Type B pancreatic cell (in vitro differentiated cells): ENCODE measurements around the gene RAB7A. TPM values are rescaled to one million over a fixed set of nuclear protein-coding genes. Genes with fewer than 3 reads are reported as not detected.

Experiments
- DNase-seq: peaks from one replicate; pipeline ENCODE4 v3.0.0; 2021; ENCODE audit warnings: mixed read lengths; ENCODE audit not compliant: unreplicated experiment; ENCODE audit errors: extremely low spot score
- H3K27ac Mint-ChIP-seq: 2 replicates; pipeline ENCODE4 v1.8.0; 2021; ENCODE audit warnings: mild to moderate bottlenecking, mixed read lengths
- H3K27me3 Mint-ChIP-seq: 2 replicates; pipeline ENCODE4 v1.8.0; 2021; ENCODE audit warnings: mixed read lengths
- H3K36me3 Mint-ChIP-seq: 2 replicates; pipeline ENCODE4 v1.8.0; 2021; ENCODE audit warnings: mixed read lengths
- H3K4me1 Mint-ChIP-seq: one replicate; pipeline ENCODE4 v1.8.0; 2021; ENCODE audit warnings: mixed read lengths; ENCODE audit not compliant: unreplicated experiment
- H3K4me3 Mint-ChIP-seq: 2 replicates; pipeline ENCODE4 v1.8.0; 2021; ENCODE audit warnings: mild to moderate bottlenecking, mixed read lengths
- H3K9me3 Mint-ChIP-seq: 2 replicates; pipeline ENCODE4 v1.8.0; 2021; ENCODE audit warnings: mixed read lengths
- total RNA-seq: library from RNA; stranded (reverse); gene quantifications from 2 replicates; pipeline ENCODE4 v1.2.1, GENCODE V29; 2021; ENCODE audit warnings: low replicate concordance
- TF ChIP-seq, protein P1 (sequence below): fragments of 200-600 bp; sonication (generic); conservative IDR thresholded peaks from 2 replicates; pipeline ENCODE4 v1.5.0; 2021; ENCODE audit warnings: antibody characterized with exemption, mild to moderate bottlenecking

Gene RAB7A
- total RNA-seq, 1 donor from 2014 or later: 157 TPM

DNA sequence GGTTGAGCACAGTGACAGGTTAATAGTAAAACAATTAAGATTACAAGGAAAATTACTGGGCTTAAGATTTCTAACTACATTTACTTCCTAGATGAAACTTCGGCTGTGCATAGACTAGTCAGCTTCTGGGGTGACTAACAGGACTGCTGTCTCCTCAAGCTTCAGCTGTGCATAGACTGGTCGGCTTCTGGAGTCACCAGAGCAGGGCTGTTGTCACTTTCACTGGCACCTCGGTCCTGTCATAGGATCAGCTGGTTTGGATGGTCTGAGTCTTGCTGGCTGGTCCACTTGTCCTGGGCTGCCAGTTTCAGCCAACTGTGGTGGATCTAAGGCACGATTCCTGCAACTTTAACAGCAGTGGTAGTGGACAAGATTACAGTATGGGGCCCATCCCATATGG lies 129.6 kb downstream of the RAB7A start:
- Mint-ChIP-seq H3K27ac (no peak overlapping the region), H3K9me3 (peaks cover 32% of the 10 kb centered on the region), H3K4me3 (no peak overlapping the region), H3K27me3 (no peaks in the 10 kb centered on the region), H3K4me1 (no peaks in the 10 kb centered on the region), H3K36me3 (peaks cover 16% of the 10 kb centered on the region)
- no peak for DNase-seq
- TF ChIP-seq, protein P1, sequence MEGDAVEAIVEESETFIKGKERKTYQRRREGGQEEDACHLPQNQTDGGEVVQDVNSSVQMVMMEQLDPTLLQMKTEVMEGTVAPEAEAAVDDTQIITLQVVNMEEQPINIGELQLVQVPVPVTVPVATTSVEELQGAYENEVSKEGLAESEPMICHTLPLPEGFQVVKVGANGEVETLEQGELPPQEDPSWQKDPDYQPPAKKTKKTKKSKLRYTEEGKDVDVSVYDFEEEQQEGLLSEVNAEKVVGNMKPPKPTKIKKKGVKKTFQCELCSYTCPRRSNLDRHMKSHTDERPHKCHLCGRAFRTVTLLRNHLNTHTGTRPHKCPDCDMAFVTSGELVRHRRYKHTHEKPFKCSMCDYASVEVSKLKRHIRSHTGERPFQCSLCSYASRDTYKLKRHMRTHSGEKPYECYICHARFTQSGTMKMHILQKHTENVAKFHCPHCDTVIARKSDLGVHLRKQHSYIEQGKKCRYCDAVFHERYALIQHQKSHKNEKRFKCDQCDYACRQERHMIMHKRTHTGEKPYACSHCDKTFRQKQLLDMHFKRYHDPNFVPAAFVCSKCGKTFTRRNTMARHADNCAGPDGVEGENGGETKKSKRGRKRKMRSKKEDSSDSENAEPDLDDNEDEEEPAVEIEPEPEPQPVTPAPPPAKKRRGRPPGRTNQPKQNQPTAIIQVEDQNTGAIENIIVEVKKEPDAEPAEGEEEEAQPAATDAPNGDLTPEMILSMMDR: no peak

DNA sequence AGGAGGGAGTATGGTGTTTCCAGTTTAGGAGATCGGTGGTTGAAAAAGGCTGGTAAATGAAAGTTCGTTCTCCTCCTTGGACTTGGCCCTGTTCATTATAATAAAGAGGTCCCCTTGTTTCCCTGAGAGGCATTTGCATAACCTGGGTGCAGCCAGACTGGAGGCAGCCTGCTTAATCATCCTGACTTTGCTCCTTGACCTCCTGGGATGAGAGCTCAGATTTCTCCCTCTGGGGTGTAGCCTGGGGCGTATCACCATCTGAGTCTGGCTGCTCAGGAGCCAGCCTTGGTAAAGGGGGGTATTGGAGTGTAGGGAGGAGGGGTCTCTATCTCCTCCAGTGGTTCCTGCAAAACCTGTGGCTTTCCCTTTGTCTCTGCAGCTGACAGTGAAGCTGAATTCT lies 132.2 kb downstream of the RAB7A start:
- no peak for DNase-seq
- H3K27me3 Mint-ChIP-seq: no peaks in the 10 kb centered on the region
- no peak overlapping the region for H3K4me3 Mint-ChIP-seq
- TF ChIP-seq, protein P1: no peak
- H3K36me3 Mint-ChIP-seq: peaks cover 29% of the 10 kb centered on the region
- peaks cover 34% of the 10 kb centered on the region for H3K9me3 Mint-ChIP-seq
- H3K4me1 Mint-ChIP-seq: no peaks in the 10 kb centered on the region
- H3K27ac Mint-ChIP-seq: no peak overlapping the region

DNA sequence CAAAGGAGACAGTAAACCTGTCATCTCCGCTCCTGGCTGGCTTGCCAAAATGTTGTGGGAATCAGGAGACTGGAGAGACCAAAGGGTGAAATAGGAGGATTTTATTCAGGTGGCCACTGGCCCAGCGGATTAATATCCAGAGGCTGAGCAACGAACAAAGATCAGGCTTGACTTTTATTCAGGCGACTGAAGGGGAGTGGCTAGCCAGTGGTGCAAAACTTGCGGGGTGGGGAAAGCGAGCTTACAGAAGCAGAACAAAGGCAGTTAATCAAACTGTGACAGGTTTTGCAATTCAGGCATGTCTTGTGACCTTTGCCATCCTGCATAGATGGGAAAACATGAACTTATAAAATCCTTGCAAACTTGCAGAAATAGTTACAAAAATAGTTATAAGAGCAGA lies 133.6 kb downstream of the RAB7A start:
- peaks cover 25% of the 10 kb centered on the region for H3K36me3 Mint-ChIP-seq
- peaks cover 28% of the 10 kb centered on the region for H3K9me3 Mint-ChIP-seq
- H3K4me3 Mint-ChIP-seq: no peak overlapping the region
- no peak for DNase-seq
- H3K27me3 Mint-ChIP-seq: no peaks in the 10 kb centered on the region
- TF ChIP-seq, protein P1: no peak
- H3K4me1 Mint-ChIP-seq: peaks cover 4% of the 10 kb centered on the region
- H3K27ac Mint-ChIP-seq: no peak overlapping the region

DNA sequence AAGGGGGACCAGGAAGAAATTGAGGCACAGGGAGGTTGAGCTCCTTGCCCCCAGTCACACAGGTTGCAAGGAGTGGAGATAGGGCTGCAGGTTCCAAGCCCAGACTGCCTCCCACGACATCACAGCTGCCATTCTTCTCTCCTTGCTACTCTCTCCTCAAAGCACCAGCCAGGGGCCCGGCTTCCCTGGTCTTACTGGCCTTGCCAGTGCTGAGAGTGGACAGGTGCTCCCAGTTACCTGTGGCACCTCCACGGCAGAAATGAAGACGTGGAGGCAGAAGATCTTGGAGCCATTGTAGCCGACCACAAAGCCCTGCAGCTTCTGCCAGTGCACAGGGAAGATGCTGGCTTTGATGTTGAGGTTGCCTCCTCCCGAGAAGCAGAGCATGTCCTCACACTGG lies 135.5 kb downstream of the RAB7A start:
- H3K36me3 Mint-ChIP-seq: peaks cover 24% of the 10 kb centered on the region
- peaks cover 15% of the 10 kb centered on the region for H3K4me1 Mint-ChIP-seq

DNA sequence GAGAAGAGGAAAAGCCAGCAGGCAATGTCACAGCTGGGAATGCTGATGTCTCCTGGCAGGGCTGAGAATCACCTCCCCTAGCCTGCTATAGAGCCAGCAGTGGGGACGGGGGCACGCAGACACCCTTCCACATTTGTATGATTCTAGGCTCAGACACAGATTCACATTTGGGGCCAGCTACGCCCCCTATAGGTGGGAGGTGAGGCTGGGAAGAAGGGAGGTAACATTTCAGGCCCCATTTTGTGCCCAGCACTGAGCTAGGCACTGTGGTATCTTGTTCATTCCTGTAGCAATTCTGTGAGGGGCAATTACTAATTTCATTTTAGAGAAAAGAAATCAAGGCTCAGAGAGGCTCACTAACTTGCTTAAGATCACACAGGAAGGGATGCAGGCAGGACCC lies 137.6 kb downstream of the RAB7A start:
- no peaks in the 10 kb centered on the region for H3K27me3 Mint-ChIP-seq
- DNase-seq: no peak
- H3K9me3 Mint-ChIP-seq: peaks cover 14% of the 10 kb centered on the region
- H3K27ac Mint-ChIP-seq: no peak overlapping the region
- peaks cover 24% of the 10 kb centered on the region for H3K36me3 Mint-ChIP-seq
- TF ChIP-seq, protein P1: peak; percentile 61
- H3K4me1 Mint-ChIP-seq: peaks cover 15% of the 10 kb centered on the region
- H3K4me3 Mint-ChIP-seq: no peak overlapping the region

More for the DNA sequence above, 135.5 kb downstream of the RAB7A start:
- TF ChIP-seq, protein P1: no peak
- no peaks in the 10 kb centered on the region for H3K27me3 Mint-ChIP-seq
- H3K4me3 Mint-ChIP-seq: no peak overlapping the region
- no peak for DNase-seq
- no peak overlapping the region for H3K27ac Mint-ChIP-seq
- H3K9me3 Mint-ChIP-seq: peaks cover 21% of the 10 kb centered on the region

Other genes with a start within 250 kb of the RAB7A start
- gene GATA2, start 233.0 kb upstream of the RAB7A start, total RNA-seq: 14.1 and 23.9 TPM in 2 replicates
- gene RPN1, start 75.4 kb upstream of the RAB7A start, total RNA-seq: 192 and 228 TPM in 2 replicates
- gene ACAD9, start 153.4 kb downstream of the RAB7A start, total RNA-seq: 54.1 and 56.1 TPM in 2 replicates